Endothelial cell of umbilical vein (primary cell): ENCODE results near the gene ATP9B. TPM values are rescaled to one million over a fixed set of nuclear protein-coding genes. Genes with fewer than 3 reads are reported as not detected.

Experiments
- BruUV-seq: library from RNA; stranded (reverse); fragments of 400-500 nt; replicated peaks from 2 replicates; lab custom pipeline; 2021; lab: Mats Ljungman, UMichigan
- CTCF ChIA-PET: fragments of 300-600, 350-600 bp; sonication (Branson Sonifier 250); formaldehyde crosslinking; loops from one replicate; lab custom pipeline; 2021; ENCODE audit warnings: antibody characterized with exemption, inconsistent platforms; lab: Charles Lee
- POLR2A ChIA-PET: fragments of 300-600, 350-600 bp; sonication (Branson Sonifier 250); formaldehyde crosslinking; loops from one replicate; lab custom pipeline; 2021; ENCODE audit warnings: antibody characterized with exemption, inconsistent platforms; lab: Charles Lee
- DNase-seq: peaks from one replicate; pipeline ENCODE4 v3.0.0-alpha.2; 2011; ENCODE audit warnings: low read depth, low spot score
- FAIRE-seq: peaks from 2 replicates; lab custom pipeline; 2011; peaks lifted over from hg19 to GRCh38; lab: Jason Lieb, UNC
- H2AFZ ChIP-seq: 2 replicates; pipeline ENCODE4 v1.6.0; 2012; ENCODE audit warnings: low read depth, low read length, control low read depth, inconsistent platforms
- H3K27ac ChIP-seq: 2 replicates; pipeline ENCODE4 v1.5.1; 2011; ENCODE audit warnings: low read depth, mild to moderate bottlenecking, control low read depth, low read length, moderate library complexity; ENCODE audit not compliant: insufficient read depth
- H3K27me3 ChIP-seq, 2 experiments: 2 replicates each; pipeline versions ENCODE4 v1.6.0 to v1.6.1; 2011; ENCODE audit warnings: low read length in 2 of 2, mixed read lengths in 1 of 2; ENCODE audit not compliant: control insufficient read depth in 2 of 2, insufficient read depth in 2 of 2
- H3K36me3 ChIP-seq, 2 experiments: 2 replicates in 1 of 2; 3 replicates in 1 of 2; pipeline ENCODE4 v1.5.1; 2011; ENCODE audit warnings: low read length in 2 of 2, mild to moderate bottlenecking in 1 of 2, moderate library complexity in 1 of 2; ENCODE audit not compliant: control insufficient read depth in 2 of 2, insufficient read depth in 2 of 2; ENCODE audit errors: extremely low read depth in 1 of 2
- H3K4me1 ChIP-seq: 3 replicates; pipeline ENCODE4 v1.5.1; 2011; ENCODE audit warnings: mild to moderate bottlenecking, low read length; ENCODE audit not compliant: control insufficient read depth, insufficient read depth; ENCODE audit errors: extremely low read depth
- H3K4me2 ChIP-seq: 2 replicates; pipeline ENCODE4 v1.6.1; 2011; ENCODE audit warnings: low read length, control low read depth, mixed read lengths; ENCODE audit not compliant: insufficient read depth
- H3K4me3 ChIP-seq, 3 experiments: fragments of 200-600 bp in 1 of 3; sonication (generic), shearing (Covaris generic) in 1 of 3; replicated peaks in 1 of 3; 2 replicates each; pipeline ENCODE4 v1.5.1; 2011 to 2016; ENCODE audit warnings: control low read depth in 3 of 3, low read length in 3 of 3, mild to moderate bottlenecking in 2 of 3, inconsistent platforms in 1 of 3, low read depth in 1 of 3, moderate library complexity in 1 of 3; ENCODE audit not compliant: insufficient read depth in 1 of 3
- H3K79me2 ChIP-seq: 2 replicates; pipeline ENCODE4 v1.6.0; 2012; ENCODE audit warnings: low read length, inconsistent platforms; ENCODE audit not compliant: control insufficient read depth, insufficient read depth
- H3K9ac ChIP-seq: replicated peaks from 2 replicates; pipeline ENCODE3; 2011; ENCODE audit warnings: low read length, control low read depth; ENCODE audit not compliant: insufficient read depth; ENCODE audit errors: extremely low read depth
- H3K9me1 ChIP-seq: replicated peaks from 3 replicates; pipeline ENCODE4 v1.6.0; 2011; ENCODE audit warnings: mild to moderate bottlenecking, low read length; ENCODE audit not compliant: control insufficient read depth, insufficient read depth; ENCODE audit errors: extremely low read depth
- H3K9me3 ChIP-seq: replicated peaks from 2 replicates; pipeline ENCODE4 v1.5.1; 2012; ENCODE audit warnings: low read length, inconsistent platforms; ENCODE audit not compliant: control insufficient read depth, insufficient read depth
- H4K20me1 ChIP-seq: replicated peaks from 2 replicates; pipeline ENCODE3; 2011; ENCODE audit warnings: mild to moderate bottlenecking, low read length; ENCODE audit not compliant: control insufficient read depth, insufficient read depth; ENCODE audit errors: extremely low read depth
- EZH2 ChIP-seq: IDR thresholded peaks from 2 replicates; pipeline ENCODE4 v1.6.1; 2012; ENCODE audit warnings: borderline replicate concordance, low read depth, mild to moderate bottlenecking, moderate library complexity, low read length, inconsistent platforms; ENCODE audit not compliant: severe bottlenecking
- FOS ChIP-seq: IDR thresholded peaks from 2 replicates; pipeline ENCODE4 v1.6.1; 2011; ENCODE audit warnings: mild to moderate bottlenecking, low read length, moderate library complexity, borderline replicate concordance; ENCODE audit not compliant: insufficient read depth
- GATA2 ChIP-seq: IDR thresholded peaks from 2 replicates; pipeline ENCODE4 v1.7.0; 2011; ENCODE audit warnings: low read depth, mild to moderate bottlenecking, moderate library complexity, mixed read lengths, low read length; ENCODE audit not compliant: insufficient read length, insufficient read depth
- JUN ChIP-seq: IDR thresholded peaks from 2 replicates; pipeline ENCODE4 v1.6.1; 2011; ENCODE audit warnings: borderline replicate concordance, low read depth; ENCODE audit not compliant: insufficient read length, insufficient read depth
- MAX ChIP-seq: IDR thresholded peaks from 2 replicates; pipeline ENCODE4 v1.6.1; 2011; ENCODE audit not compliant: insufficient read depth, insufficient read length
- MYC ChIP-seq: IDR thresholded peaks from one replicate; pipeline ENCODE4 v1.6.1; 2011; ENCODE audit warnings: mild to moderate bottlenecking, low read depth, low read length
- POLR2A ChIP-seq: IDR thresholded peaks from 2 replicates; pipeline ENCODE4 v1.6.1; 2012; ENCODE audit warnings: low read depth, mild to moderate bottlenecking, control low read depth, low read length
- POLR2AphosphoS5 ChIP-seq: IDR thresholded peaks from 2 replicates; pipeline ENCODE4 v1.6.1; 2012; ENCODE audit warnings: low read depth, mild to moderate bottlenecking, control low read depth, low read length, moderate library complexity; ENCODE audit not compliant: insufficient read depth
- dilution Hi-C: fragments of 300-500 bp; cut with MboI; formaldehyde crosslinking; loops from one replicate; pipeline ENCODE4 v1.15.0; 2019; ENCODE audit warnings: low sequenced_read_pairs; ENCODE audit not compliant: extremely low pct_ligation_motif_present
- intact Hi-C: fragments of 100-400 bp; cut with micrococcal nuclease; formaldehyde crosslinking; loops from one replicate; pipeline ENCODE4 v1.10.0; 2022
- polyA plus RNA-seq, 4 experiments: library from polyadenylated mRNA; depleted of rRNA in 3 of 4; stranded (reverse) in 3 of 4; unstranded in 1 of 4; fragments of >200 nt; gene quantifications; 2 replicates each; pipeline versions ENCODE4 v1.2.1 to v1.2.3, GENCODE V29; 2011 to 2012; ENCODE audit warnings: missing spikeins in 1 of 4
- total RNA-seq: library from RNA; stranded (reverse); gene quantifications from 2 replicates; pipeline ENCODE4 v1.2.3, GENCODE V29; 2021
- TF ChIP-seq, protein P1 (sequence below), 2 donors: IDR thresholded peaks; 1 replicate in 1 of 2; 2 replicates in 1 of 2; pipeline ENCODE4 v1.5.1; 2011; ENCODE audit warnings: low read length in 2 of 2, mild to moderate bottlenecking in 2 of 2, moderate library complexity in 2 of 2, control low read depth in 1 of 2, inconsistent platforms in 1 of 2, low read depth in 1 of 2; ENCODE audit not compliant: insufficient read depth in 1 of 2; ENCODE audit errors: extremely low read depth in 1 of 2

ATP9B gene
- total and polyA plus RNA-seq, 2 donors (not counting 3 experiments of a cell fraction or from before 2014, with no cell fraction given): 14.6 to 18.2 TPM

DNA sequence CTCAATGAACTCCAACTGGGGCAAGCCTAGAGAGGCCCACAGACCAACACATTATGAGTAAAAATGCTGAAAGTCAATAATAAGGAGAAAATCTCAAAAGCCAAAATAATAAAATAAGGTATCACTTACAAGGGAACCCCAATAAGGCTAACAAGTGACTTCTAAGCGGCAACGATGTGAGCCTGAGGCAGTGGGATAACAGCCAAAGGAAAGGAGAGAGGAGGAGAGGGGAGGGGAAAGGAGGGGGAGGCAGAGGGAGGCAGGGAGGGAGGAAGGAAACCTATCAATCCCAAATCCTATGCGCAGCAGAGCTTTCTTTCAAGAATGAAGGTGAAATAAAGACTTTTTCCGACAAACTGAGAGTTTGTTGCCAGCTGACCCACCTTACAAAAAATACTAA is 320.5 kb downstream of the ATP9B start:
- no peaks in the 10 kb centered on the region for H3K79me2 ChIP-seq
- FAIRE-seq (no peak), DNase-seq (peak; percentile 24)
- H3K9me3 ChIP-seq: no peaks in the 10 kb centered on the region
- H3K4me1 ChIP-seq: peaks cover 11% of the 10 kb centered on the region
- intact Hi-C loops: loop anchor here (10.0 kb wide), 1 partner anchor 645 kb away; the partner anchor contains the start of gene RBFA
- no peaks in the 10 kb centered on the region for H3K36me3 ChIP-seq
- ChIA-PET CTCF (interaction anchor here (1.5 to 7.0 kb wide), 2 partner anchors 10 to 138 kb away, joined by 3 to 62 read pairs; no protein-coding TSS in a partner anchor), POLR2A (no interaction called here)
- dilution Hi-C loops: no loop called here
- no peak overlapping the region for H3K4me3 ChIP-seq
- no peak overlapping the region for H2AFZ ChIP-seq
- H3K9me1 ChIP-seq: no peaks in the 10 kb centered on the region
- no peak overlapping the region for H3K27ac ChIP-seq
- TF ChIP-seq POLR2A: no peak
- no peak for TF ChIP-seq EZH2
- no peak for TF ChIP-seq FOS
- no peak for TF ChIP-seq MYC
- no peak for TF ChIP-seq POLR2AphosphoS5
- peaks cover 0 to 6% of the 10 kb centered on the region in 2 experiments for H3K27me3 ChIP-seq
- H3K4me2 ChIP-seq: no peak overlapping the region
- no peaks in the 10 kb centered on the region for H4K20me1 ChIP-seq
- no peak overlapping the region for H3K9ac ChIP-seq
- BruUV-seq: no TSS peak

GRCh38 chr18:79392226-79392625 is 323.0 kb downstream of the ATP9B start:
- DNase-seq: no peak
- ChIA-PET POLR2A (no interaction called here), CTCF (interaction anchor here (1.5 to 7.0 kb wide), 4 partner anchors 11 to 138 kb away, joined by 4 to 62 read pairs (median 9); no protein-coding TSS in a partner anchor)
- no peaks in the 10 kb centered on the region for H3K9me1 ChIP-seq
- intact Hi-C loops: no loop called here
- no peak for TF ChIP-seq POLR2A
- TF ChIP-seq EZH2: no peak
- no peak for TF ChIP-seq MAX
- TF ChIP-seq GATA2: no peak
- TF ChIP-seq MYC: no peak
- TF ChIP-seq, protein P1, sequence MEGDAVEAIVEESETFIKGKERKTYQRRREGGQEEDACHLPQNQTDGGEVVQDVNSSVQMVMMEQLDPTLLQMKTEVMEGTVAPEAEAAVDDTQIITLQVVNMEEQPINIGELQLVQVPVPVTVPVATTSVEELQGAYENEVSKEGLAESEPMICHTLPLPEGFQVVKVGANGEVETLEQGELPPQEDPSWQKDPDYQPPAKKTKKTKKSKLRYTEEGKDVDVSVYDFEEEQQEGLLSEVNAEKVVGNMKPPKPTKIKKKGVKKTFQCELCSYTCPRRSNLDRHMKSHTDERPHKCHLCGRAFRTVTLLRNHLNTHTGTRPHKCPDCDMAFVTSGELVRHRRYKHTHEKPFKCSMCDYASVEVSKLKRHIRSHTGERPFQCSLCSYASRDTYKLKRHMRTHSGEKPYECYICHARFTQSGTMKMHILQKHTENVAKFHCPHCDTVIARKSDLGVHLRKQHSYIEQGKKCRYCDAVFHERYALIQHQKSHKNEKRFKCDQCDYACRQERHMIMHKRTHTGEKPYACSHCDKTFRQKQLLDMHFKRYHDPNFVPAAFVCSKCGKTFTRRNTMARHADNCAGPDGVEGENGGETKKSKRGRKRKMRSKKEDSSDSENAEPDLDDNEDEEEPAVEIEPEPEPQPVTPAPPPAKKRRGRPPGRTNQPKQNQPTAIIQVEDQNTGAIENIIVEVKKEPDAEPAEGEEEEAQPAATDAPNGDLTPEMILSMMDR (IDR thresholded peaks at IDR 0.05; ENCODE audit: extremely low read depth in 1 of 2, insufficient read depth in 1 of 2, low read depth in 1 of 2, low read length in 2 of 2): no peak
- no peak for TF ChIP-seq JUN
- no peak for TF ChIP-seq FOS
- TF ChIP-seq POLR2AphosphoS5: no peak
- no peaks in the 10 kb centered on the region for H3K79me2 ChIP-seq
- no peak overlapping the region for H2AFZ ChIP-seq
- FAIRE-seq: no peak
- BruUV-seq: no TSS peak
- H3K27me3 ChIP-seq: peaks cover 0 to 6% of the 10 kb centered on the region in 2 experiments
- dilution Hi-C loops: no loop called here
- H4K20me1 ChIP-seq: no peaks in the 10 kb centered on the region
- peaks cover 22% of the 10 kb centered on the region for H3K4me1 ChIP-seq
- H3K27ac ChIP-seq: no peak overlapping the region
- H3K4me2 ChIP-seq: no peak overlapping the region
- no peak overlapping the region for H3K4me3 ChIP-seq
- no peak overlapping the region for H3K9ac ChIP-seq
- no peaks in the 10 kb centered on the region for H3K36me3 ChIP-seq
- no peaks in the 10 kb centered on the region for H3K9me3 ChIP-seq
